Karpas-422 (cell line): ENCODE measurements around the gene ETF1. TPM values are rescaled to one million over a fixed set of nuclear protein-coding genes. Genes with fewer than 3 reads are reported as not detected.

Experiments
- DNase-seq: peaks from one replicate; pipeline ENCODE4 v3.0.0-alpha.2; 2015
- H2AFZ ChIP-seq: fragments of 200-600 bp; sonication (generic); 2 replicates; pipeline ENCODE4 v1.6.1; 2014; ENCODE audit warnings: antibody characterized with exemption, low read length, mixed read lengths
- H3K27ac ChIP-seq: fragments of 200-600 bp; sonication (generic); 2 replicates; pipeline ENCODE4 v1.5.1; 2014; ENCODE audit warnings: mild to moderate bottlenecking, low read length, moderate library complexity
- H3K27me3 ChIP-seq: fragments of 200-600 bp; sonication (generic); 2 replicates; pipeline ENCODE4 v1.6.1; 2014; ENCODE audit warnings: low read length, mixed read lengths
- H3K36me3 ChIP-seq: fragments of 200-600 bp; sonication (generic); 2 replicates; pipeline ENCODE4 v1.6.1; 2014; ENCODE audit warnings: low read length, mixed read lengths; ENCODE audit not compliant: insufficient read depth
- H3K4me1 ChIP-seq: fragments of 200-600 bp; sonication (generic); 2 replicates; pipeline ENCODE4 v1.6.1; 2014; ENCODE audit warnings: mild to moderate bottlenecking, low read length, mixed read lengths
- H3K4me2 ChIP-seq: fragments of 200-600 bp; sonication (generic); 2 replicates; pipeline ENCODE4 v1.6.1; 2014; ENCODE audit warnings: low read length, low read depth, mild to moderate bottlenecking; ENCODE audit not compliant: poor library complexity, severe bottlenecking
- H3K4me3 ChIP-seq: fragments of 200-600 bp; sonication (generic); 2 replicates; pipeline ENCODE4 v1.5.1; 2014; ENCODE audit warnings: mild to moderate bottlenecking, antibody characterized with exemption, low read length, mixed read lengths
- H3K79me2 ChIP-seq: fragments of 200-600 bp; sonication (generic); 2 replicates; pipeline ENCODE4 v1.6.1; 2014; ENCODE audit warnings: mild to moderate bottlenecking, low read length, mixed read lengths
- H3K9ac ChIP-seq: fragments of 200-600 bp; sonication (generic); 2 replicates; pipeline ENCODE4 v1.6.0; 2014; ENCODE audit warnings: low read length
- H3K9me2 ChIP-seq: fragments of 200-600 bp; sonication (generic), shearing (Covaris generic); replicated peaks from 2 replicates; pipeline ENCODE4 v1.6.0; 2014; ENCODE audit warnings: mild to moderate bottlenecking, low read length, moderate library complexity; ENCODE audit not compliant: insufficient read depth
- H3K9me3 ChIP-seq: fragments of 300-700, 200-600 bp; sonication (generic); 2 replicates; pipeline ENCODE4 v1.6.1; 2014; ENCODE audit warnings: low read length, mixed read lengths
- H4K20me1 ChIP-seq: fragments of 200-600 bp; sonication (generic); 2 replicates; pipeline ENCODE4 v1.6.1; 2014; ENCODE audit warnings: mild to moderate bottlenecking, antibody characterized with exemption, low read length, low read depth; ENCODE audit not compliant: insufficient read depth
- small RNA-seq: library from RNA; depleted of rRNA; stranded (forward); fragments of <200 nt; gene quantifications from one replicate; pipeline ENCODE3, GENCODE V24; 2014
- total RNA-seq: library from RNA; depleted of rRNA; stranded (reverse); fragments of >200 nt; shearing (Covaris generic); gene quantifications from 2 replicates; pipeline ENCODE4 v1.2.3, GENCODE V29; 2014; ENCODE audit warnings: low replicate concordance; rRNA removed

Gene ETF1
- total RNA-seq, 1 experiment from 2014 or later, result 100 TPM

GRCh38 chr5:138457531-138458275, 85.3 kb downstream of the ETF1 start:
- peak; percentile 43 for DNase-seq
- Histone ChIP-seq H3K4me3 (no peak overlapping the region), H4K20me1 (no peaks in the 10 kb centered on the region), H2AFZ (no peak overlapping the region), H3K36me3 (no peaks in the 10 kb centered on the region), H3K9ac (no peak overlapping the region), H3K27ac (no peak overlapping the region), H3K79me2 (no peaks in the 10 kb centered on the region), H3K9me2 (no peaks in the 10 kb centered on the region), H3K27me3 (no peaks in the 10 kb centered on the region), H3K4me1 (peaks cover 2% of the 10 kb centered on the region; the same call in 1 of the 2 replicates), H3K9me3 (no peaks in the 10 kb centered on the region), H3K4me2 (no peak overlapping the region)

Small RNAs within 50 kb of the gene (small RNA-seq; reads per million reads assigned to genes)
- 246 reads per million, percentile 99 among the genes with 10 or more reads in this experiment for gene RF00154
- 534 reads per million, percentile 100 among the genes with 10 or more reads in this experiment for gene SNORD63

Other genes starting within 250 kb of the ETF1 start
- gene CDC25C, start 211.4 kb downstream of the ETF1 start, total RNA-seq, result 6.1 and 11.1 TPM in 2 replicates
- 48.2 and 62.8 TPM in 2 replicates for gene FAM53C, start 205.0 kb downstream of the ETF1 start, total RNA-seq
- 44.9 and 56.3 TPM in 2 replicates for gene KDM3B, start 190.6 kb downstream of the ETF1 start, total RNA-seq
- 1.8 and 3.1 TPM in 2 replicates for gene REEP2, start 104.2 kb downstream of the ETF1 start, total RNA-seq
- gene EGR1, start 77.8 kb downstream of the ETF1 start, total RNA-seq, result 0.61 and 1.7 TPM in 2 replicates
- gene HSPA9, start 32.2 kb upstream of the ETF1 start, total RNA-seq, result 269 and 293 TPM in 2 replicates
- gene CTNNA1, start 210.2 kb upstream of the ETF1 start, total RNA-seq, result 13.2 and 14.7 TPM in 2 replicates